HepG2 (cell line): ENCODE results near the gene C20orf204. TPM values are rescaled to one million over a fixed set of nuclear protein-coding genes. Genes with fewer than 3 reads are reported as not detected.

Source experiments
- KLF15 ChIP-seq: sonication (generic); formaldehyde crosslinking; IDR thresholded peaks from 2 replicates; pipeline ENCODE4 v1.8.1; 2023; ENCODE audit warnings: borderline replicate concordance, mild to moderate bottlenecking, inconsistent platforms, missing genetic modification reagents, mixed read lengths
- MBNL3 ChIP-seq: fragments of 250-450 bp; sonication (Bioruptor Pico); conservative IDR thresholded peaks from 2 replicates; pipeline ENCODE4 v1.8.0; 2022; ENCODE audit warnings: mild to moderate bottlenecking, inconsistent platforms
- MIXL1 ChIP-seq: IDR thresholded peaks from 2 replicates; pipeline ENCODE4 v1.6.1; 2016
- MTERF4 ChIP-seq: sonication (generic); formaldehyde crosslinking; IDR thresholded peaks from 2 replicates; pipeline ENCODE4 v1.8.0; 2023; ENCODE audit warnings: mild to moderate bottlenecking, missing genetic modification reagents
- NBN ChIP-seq: fragments of 450-650 bp; conservative IDR thresholded peaks from 2 replicates; pipeline ENCODE4 v1.6.1; 2017
- NCOA1 ChIP-seq: sonication (generic); formaldehyde crosslinking; IDR thresholded peaks from 2 replicates; pipeline ENCODE4 v1.9.0; 2021; ENCODE audit warnings: missing genetic modification reagents
- RARG ChIP-seq: sonication (generic); formaldehyde crosslinking; IDR thresholded peaks from 2 replicates; pipeline ENCODE4 v1.4.0; 2020; ENCODE audit warnings: low read depth, mild to moderate bottlenecking, missing genetic modification reagents
- RELA ChIP-seq: sonication (generic); formaldehyde crosslinking; IDR thresholded peaks from 2 replicates; pipeline ENCODE4 v1.4.0; 2020; ENCODE audit warnings: missing genetic modification reagents
- SMAD9 ChIP-seq: sonication (generic); formaldehyde crosslinking; IDR thresholded peaks from 2 replicates; pipeline ENCODE4 v1.5.1; 2020; ENCODE audit warnings: mild to moderate bottlenecking, missing genetic modification reagents
- THAP8 ChIP-seq: sonication (generic); formaldehyde crosslinking; IDR thresholded peaks from 2 replicates; pipeline ENCODE4 v1.5.1; 2020; ENCODE audit warnings: missing genetic modification reagents, mild to moderate bottlenecking, borderline replicate concordance
- TP53 ChIP-seq: sonication (generic); formaldehyde crosslinking; conservative IDR thresholded peaks from 2 replicates; pipeline ENCODE4 v1.4.0; 2020; ENCODE audit warnings: missing genetic modification reagents
- YY1 ChIP-seq: IDR thresholded peaks from 2 replicates; pipeline ENCODE4 v1.6.1; 2011; ENCODE audit warnings: low read length, low read depth, moderate library complexity, mild to moderate bottlenecking; ENCODE audit not compliant: insufficient read depth, insufficient replicate concordance
- ZBTB42 ChIP-seq: sonication (generic); formaldehyde crosslinking; IDR thresholded peaks from 2 replicates; pipeline ENCODE4 v1.5.0; 2020; ENCODE audit warnings: mild to moderate bottlenecking, missing genetic modification reagents
- ZC3H13 ChIP-seq: sonication (generic); formaldehyde crosslinking; IDR thresholded peaks from 2 replicates; pipeline ENCODE4 v1.8.1; 2023; ENCODE audit warnings: mild to moderate bottlenecking, missing genetic modification reagents, moderate library complexity
- ZNF549 ChIP-seq: sonication (generic); formaldehyde crosslinking; IDR thresholded peaks from 2 replicates; pipeline ENCODE4 v1.5.0; 2020; ENCODE audit warnings: missing genetic modification reagents
- ZNF788 ChIP-seq: sonication (generic); formaldehyde crosslinking; IDR thresholded peaks from 2 replicates; pipeline ENCODE4 v1.5.0; 2020; ENCODE audit warnings: mild to moderate bottlenecking, missing genetic modification reagents, borderline replicate concordance
- ZNF800 ChIP-seq: sonication (generic); formaldehyde crosslinking; IDR thresholded peaks from 2 replicates; pipeline ENCODE4 v1.4.0; 2020; ENCODE audit warnings: missing genetic modification reagents
- polyA plus RNA-seq, 8 experiments: library from polyadenylated mRNA; depleted of rRNA in 3 of 8; stranded (reverse) in 7 of 8; unstranded in 1 of 8; fragments of >200 nt; fragmentation: Illumina TruSeq in 4 of 8; extraction: Trizol in 4 of 8; gene quantifications; 2 replicates each; pipeline versions ENCODE4 v1.2.1 to v1.2.3, GENCODE V29; 2011 to 2016; ENCODE audit warnings: low read depth in 4 of 8, missing spikeins in 1 of 8, mixed read lengths in 1 of 8; ENCODE audit not compliant: insufficient read depth in 1 of 8
- total RNA-seq, 5 experiments: library from RNA; depleted of rRNA; stranded (reverse); fragments of >200 nt; fragmentation: Illumina TruSeq; extraction: Trizol; gene quantifications; 2 replicates each; pipeline ENCODE4 v1.2.3, GENCODE V29; 2016; ENCODE audit warnings: low read depth in 1 of 5
- TF ChIP-seq, protein P1 (sequence below): IDR thresholded peaks from 2 replicates; pipeline ENCODE4 v1.6.1; 2016; ENCODE audit warnings: control low read depth
- TF ChIP-seq, protein P2 (sequence below): sonication (generic); IDR thresholded peaks from 2 replicates; pipeline ENCODE4 v1.6.1; 2016; ENCODE audit warnings: low read depth, borderline replicate concordance

Gene C20orf204
- total and polyA plus RNA-seq, 2 of the 13 experiments (the other 11 are each of a cell fraction or from before 2014, with no cell fraction given), result 22.1 to 80.0 TPM

DNA sequence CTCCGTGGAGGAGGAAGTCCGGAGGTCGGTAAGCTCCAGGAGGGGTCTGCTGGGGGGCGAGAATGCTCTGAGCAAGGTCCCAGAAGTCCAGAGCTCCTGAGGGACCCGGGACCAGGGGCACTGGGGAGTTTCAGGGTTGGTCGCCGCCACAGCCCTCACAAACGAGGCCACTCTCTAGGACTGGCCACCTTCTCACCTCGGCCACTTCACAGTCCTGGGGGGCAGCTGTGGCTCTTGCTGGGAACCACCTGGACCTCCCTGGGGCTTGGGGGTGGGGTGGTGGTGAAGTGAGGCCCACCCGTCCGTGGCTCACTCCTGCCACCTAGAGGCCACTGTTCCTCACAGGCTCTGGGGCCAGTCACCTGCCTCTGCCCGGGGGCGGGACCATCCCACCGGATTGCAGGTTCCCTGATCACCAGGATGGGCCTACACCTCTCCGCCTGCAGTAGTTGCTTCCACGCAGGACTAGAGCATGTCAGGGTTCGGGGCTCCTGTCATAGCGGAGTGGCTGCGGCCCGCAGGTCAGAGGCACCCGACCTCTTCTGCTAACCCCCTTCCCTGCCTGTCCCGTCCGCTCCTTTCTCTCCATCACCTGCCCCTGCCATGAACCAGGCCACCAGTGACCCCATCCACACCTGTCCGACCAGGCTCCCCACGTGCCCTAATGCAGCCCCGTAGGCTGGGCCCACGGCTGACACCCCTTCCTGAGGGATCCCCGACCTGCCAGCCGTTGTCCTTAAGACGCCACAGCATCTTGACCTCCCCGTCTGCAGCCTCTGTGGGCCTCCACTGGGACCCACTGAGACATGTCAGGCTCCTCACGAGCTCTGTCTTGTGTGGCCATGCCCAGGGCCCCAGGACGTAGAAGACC, 21.9 kb downstream of the C20orf204 start (continued):
- TF ChIP-seq KLF15 (CRISPR knock-in tag), result no peak
- no peak for TF ChIP-seq MBNL3 (CRISPR knock-in tag)
- TF ChIP-seq YY1, result peak; percentile 32
- 0 out of 2 replicates have a peak, but pooled peaks have one; percentile 21 for TF ChIP-seq SMAD9 (CRISPR knock-in tag)
- TF ChIP-seq TP53 (CRISPR knock-in tag), result 0 out of 2 replicates have a peak, but pooled peaks have one; percentile 57
- no peak; the same call in 1 of the 2 replicates for TF ChIP-seq ZNF800 (CRISPR knock-in tag)
- TF ChIP-seq MIXL1 (CRISPR knock-in tag), result peak; percentile 52; the same call in 1 of the 2 replicates
- TF ChIP-seq, protein P1, sequence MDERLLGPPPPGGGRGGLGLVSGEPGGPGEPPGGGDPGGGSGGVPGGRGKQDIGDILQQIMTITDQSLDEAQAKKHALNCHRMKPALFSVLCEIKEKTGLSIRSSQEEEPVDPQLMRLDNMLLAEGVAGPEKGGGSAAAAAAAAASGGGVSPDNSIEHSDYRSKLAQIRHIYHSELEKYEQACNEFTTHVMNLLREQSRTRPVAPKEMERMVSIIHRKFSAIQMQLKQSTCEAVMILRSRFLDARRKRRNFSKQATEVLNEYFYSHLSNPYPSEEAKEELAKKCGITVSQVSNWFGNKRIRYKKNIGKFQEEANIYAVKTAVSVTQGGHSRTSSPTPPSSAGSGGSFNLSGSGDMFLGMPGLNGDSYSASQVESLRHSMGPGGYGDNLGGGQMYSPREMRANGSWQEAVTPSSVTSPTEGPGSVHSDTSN (CRISPR knock-in tag), result no peak
- TF ChIP-seq NBN, result no peak
- TF ChIP-seq RELA (CRISPR knock-in tag), result peak; percentile 43; the same call in 1 of the 2 replicates
- TF ChIP-seq RARG (CRISPR knock-in tag), result no peak
- no peak for TF ChIP-seq NCOA1 (CRISPR knock-in tag)
- peak; percentile 69; the same call in 1 of the 2 replicates for TF ChIP-seq ZNF788 (CRISPR knock-in tag)
- TF ChIP-seq, protein P2, sequence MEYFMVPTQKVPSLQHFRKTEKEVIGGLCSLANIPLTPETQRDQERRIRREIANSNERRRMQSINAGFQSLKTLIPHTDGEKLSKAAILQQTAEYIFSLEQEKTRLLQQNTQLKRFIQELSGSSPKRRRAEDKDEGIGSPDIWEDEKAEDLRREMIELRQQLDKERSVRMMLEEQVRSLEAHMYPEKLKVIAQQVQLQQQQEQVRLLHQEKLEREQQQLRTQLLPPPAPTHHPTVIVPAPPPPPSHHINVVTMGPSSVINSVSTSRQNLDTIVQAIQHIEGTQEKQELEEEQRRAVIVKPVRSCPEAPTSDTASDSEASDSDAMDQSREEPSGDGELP, result peak; percentile 87
- TF ChIP-seq THAP8, result no peak
- TF ChIP-seq ZC3H13 (CRISPR knock-in tag), result peak; percentile 51; the same call in 1 of the 2 replicates
- 0 out of 2 replicates have a peak, but pooled peaks have one; percentile 64 for TF ChIP-seq MTERF4 (CRISPR knock-in tag)
- no peak for TF ChIP-seq ZNF549 (CRISPR knock-in tag)
- 0 out of 2 replicates have a peak, but pooled peaks have one; percentile 4 for TF ChIP-seq ZBTB42 (CRISPR knock-in tag)
